ENCODE results near the gene SGCA. TPM values are rescaled to one million over a fixed set of nuclear protein-coding genes. Genes with fewer than 3 reads are reported as not detected.
A peak's percentile ranks its signal among the peaks of the same experiment; 100 is the strongest.

SGCA gene
- total and polyA plus RNA-seq, 2 of the 13 experiments (the other 11 are each of a cell fraction or from before 2014, with no cell fraction given): not detected

DNA sequence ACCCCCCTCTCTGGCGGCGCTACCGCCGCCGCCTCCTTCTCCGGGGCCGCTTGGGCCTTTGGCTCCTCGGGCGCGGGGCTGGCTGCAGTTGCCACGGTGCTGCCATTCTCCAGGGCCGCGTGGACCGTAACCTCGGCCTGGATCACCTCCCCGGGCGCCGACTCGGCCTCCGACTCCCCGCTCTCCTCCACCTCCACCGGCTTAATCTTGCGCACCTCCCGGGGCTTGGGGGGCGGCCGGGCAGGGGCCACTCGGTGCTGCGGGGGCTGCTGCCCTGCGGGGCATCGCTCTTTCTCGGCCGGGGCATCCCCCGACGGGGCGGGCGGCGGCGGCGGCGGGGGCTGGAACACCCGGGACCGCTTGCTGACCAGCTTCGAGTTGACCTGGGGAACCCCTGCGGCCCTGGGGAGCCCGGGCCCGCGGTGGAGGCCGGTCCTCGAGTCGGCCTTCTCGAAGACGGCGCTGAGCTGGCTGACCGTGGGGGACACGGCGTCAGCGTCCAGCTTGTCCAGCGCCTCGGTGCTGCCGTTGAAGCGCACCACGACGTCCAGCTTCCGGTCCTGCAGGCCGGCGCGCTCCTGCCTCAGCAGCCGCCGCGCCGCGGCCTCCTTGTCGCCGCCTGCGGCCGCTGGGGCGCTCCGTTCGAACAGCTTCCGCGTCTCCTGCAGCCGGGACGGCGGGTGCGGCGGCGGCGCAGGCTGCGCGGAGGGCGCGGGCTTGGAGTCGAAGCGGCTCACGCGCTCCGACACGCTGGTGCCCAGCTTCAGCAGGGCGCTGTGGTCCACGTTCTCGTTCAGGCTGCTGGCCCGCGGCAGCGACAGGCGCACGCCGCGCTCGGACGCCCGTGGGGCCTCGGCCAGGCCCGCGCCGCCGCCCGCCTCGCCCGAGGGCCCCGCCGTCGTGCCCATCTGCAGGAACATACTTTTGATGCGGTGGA, 16.1 kb upstream of the SGCA start (continued):
- TF ChIP-seq, protein P1, sequence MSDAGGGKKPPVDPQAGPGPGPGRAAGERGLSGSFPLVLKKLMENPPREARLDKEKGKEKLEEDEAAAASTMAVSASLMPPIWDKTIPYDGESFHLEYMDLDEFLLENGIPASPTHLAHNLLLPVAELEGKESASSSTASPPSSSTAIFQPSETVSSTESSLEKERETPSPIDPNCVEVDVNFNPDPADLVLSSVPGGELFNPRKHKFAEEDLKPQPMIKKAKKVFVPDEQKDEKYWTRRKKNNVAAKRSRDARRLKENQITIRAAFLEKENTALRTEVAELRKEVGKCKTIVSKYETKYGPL (CRISPR knock-in tag; IDR thresholded peaks at IDR 0.05): no peak
- TF ChIP-seq, protein P2, sequence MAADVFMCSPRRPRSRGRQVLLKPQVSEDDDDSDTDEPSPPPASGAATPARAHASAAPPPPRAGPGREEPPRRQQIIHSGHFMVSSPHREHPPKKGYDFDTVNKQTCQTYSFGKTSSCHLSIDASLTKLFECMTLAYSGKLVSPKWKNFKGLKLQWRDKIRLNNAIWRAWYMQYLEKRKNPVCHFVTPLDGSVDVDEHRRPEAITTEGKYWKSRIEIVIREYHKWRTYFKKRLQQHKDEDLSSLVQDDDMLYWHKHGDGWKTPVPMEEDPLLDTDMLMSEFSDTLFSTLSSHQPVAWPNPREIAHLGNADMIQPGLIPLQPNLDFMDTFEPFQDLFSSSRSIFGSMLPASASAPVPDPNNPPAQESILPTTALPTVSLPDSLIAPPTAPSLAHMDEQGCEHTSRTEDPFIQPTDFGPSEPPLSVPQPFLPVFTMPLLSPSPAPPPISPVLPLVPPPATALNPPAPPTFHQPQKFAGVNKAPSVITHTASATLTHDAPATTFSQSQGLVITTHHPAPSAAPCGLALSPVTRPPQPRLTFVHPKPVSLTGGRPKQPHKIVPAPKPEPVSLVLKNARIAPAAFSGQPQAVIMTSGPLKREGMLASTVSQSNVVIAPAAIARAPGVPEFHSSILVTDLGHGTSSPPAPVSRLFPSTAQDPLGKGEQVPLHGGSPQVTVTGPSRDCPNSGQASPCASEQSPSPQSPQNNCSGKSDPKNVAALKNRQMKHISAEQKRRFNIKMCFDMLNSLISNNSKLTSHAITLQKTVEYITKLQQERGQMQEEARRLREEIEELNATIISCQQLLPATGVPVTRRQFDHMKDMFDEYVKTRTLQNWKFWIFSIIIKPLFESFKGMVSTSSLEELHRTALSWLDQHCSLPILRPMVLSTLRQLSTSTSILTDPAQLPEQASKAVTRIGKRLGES (CRISPR knock-in tag; IDR thresholded peaks at IDR 0.05; ENCODE audit: borderline replicate concordance): no peak
- no peak for TF ChIP-seq SETDB1 (CRISPR knock-in tag; IDR thresholded peaks at IDR 0.05; ENCODE audit: borderline replicate concordance)
- peak; percentile 64 for TF ChIP-seq ZMAT3 (CRISPR knock-in tag; conservative IDR thresholded peaks at IDR 0.05)
- no peak; the same call in 1 of the 2 replicates for TF ChIP-seq HDAC2 (CRISPR knock-in tag; IDR thresholded peaks at IDR 0.05)
- peak; percentile 86 for TF ChIP-seq TOPORS (CRISPR knock-in tag; IDR thresholded peaks at IDR 0.05)
- TF ChIP-seq, protein P3, sequence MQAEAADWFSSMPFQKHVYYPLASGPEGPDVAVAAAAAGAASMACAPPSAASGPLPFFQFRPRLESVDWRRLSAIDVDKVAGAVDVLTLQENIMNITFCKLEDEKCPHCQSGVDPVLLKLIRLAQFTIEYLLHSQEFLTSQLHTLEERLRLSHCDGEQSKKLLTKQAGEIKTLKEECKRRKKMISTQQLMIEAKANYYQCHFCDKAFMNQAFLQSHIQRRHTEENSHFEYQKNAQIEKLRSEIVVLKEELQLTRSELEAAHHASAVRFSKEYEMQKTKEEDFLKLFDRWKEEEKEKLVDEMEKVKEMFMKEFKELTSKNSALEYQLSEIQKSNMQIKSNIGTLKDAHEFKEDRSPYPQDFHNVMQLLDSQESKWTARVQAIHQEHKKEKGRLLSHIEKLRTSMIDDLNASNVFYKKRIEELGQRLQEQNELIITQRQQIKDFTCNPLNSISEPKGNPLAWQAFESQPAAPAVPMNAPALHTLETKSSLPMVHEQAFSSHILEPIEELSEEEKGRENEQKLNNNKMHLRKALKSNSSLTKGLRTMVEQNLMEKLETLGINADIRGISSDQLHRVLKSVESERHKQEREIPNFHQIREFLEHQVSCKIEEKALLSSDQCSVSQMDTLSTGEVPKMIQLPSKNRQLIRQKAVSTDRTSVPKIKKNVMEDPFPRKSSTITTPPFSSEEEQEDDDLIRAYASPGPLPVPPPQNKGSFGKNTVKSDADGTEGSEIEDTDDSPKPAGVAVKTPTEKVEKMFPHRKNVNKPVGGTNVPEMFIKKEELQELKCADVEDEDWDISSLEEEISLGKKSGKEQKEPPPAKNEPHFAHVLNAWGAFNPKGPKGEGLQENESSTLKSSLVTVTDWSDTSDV (CRISPR knock-in tag; IDR thresholded peaks at IDR 0.05): no peak
- TF ChIP-seq GATAD1 (CRISPR knock-in tag; IDR thresholded peaks at IDR 0.05): no peak
- no peak for TF ChIP-seq TEAD2 (CRISPR knock-in tag; IDR thresholded peaks at IDR 0.05)
- TF ChIP-seq, protein P4, sequence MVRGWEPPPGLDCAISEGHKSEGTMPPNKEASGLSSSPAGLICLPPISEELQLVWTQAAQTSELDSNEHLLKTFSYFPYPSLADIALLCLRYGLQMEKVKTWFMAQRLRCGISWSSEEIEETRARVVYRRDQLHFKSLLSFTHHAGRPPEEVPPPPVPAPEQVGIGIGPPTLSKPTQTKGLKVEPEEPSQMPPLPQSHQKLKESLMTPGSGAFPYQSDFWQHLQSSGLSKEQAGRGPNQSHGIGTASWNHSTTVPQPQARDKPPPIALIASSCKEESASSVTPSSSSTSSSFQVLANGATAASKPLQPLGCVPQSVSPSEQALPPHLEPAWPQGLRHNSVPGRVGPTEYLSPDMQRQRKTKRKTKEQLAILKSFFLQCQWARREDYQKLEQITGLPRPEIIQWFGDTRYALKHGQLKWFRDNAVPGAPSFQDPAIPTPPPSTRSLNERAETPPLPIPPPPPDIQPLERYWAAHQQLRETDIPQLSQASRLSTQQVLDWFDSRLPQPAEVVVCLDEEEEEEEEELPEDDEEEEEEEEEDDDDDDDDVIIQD (CRISPR knock-in tag; IDR thresholded peaks at IDR 0.05; ENCODE audit: low read depth): no peak
- no peak for TF ChIP-seq ZNF317 (CRISPR knock-in tag; IDR thresholded peaks at IDR 0.05)
- TF ChIP-seq ZFAT (CRISPR knock-in tag; conservative IDR thresholded peaks at IDR 0.05): no peak; the same call in 1 of the 2 replicates
- no peak for TF ChIP-seq HNRNPUL1 (IDR thresholded peaks at IDR 0.05; ENCODE audit: low read depth, low read length)
- no peak for TF ChIP-seq SMARCE1 (IDR thresholded peaks at IDR 0.05; ENCODE audit: borderline replicate concordance)
- TF ChIP-seq RARA (CRISPR knock-in tag; IDR thresholded peaks at IDR 0.05): no peak
- TF ChIP-seq, protein P5, sequence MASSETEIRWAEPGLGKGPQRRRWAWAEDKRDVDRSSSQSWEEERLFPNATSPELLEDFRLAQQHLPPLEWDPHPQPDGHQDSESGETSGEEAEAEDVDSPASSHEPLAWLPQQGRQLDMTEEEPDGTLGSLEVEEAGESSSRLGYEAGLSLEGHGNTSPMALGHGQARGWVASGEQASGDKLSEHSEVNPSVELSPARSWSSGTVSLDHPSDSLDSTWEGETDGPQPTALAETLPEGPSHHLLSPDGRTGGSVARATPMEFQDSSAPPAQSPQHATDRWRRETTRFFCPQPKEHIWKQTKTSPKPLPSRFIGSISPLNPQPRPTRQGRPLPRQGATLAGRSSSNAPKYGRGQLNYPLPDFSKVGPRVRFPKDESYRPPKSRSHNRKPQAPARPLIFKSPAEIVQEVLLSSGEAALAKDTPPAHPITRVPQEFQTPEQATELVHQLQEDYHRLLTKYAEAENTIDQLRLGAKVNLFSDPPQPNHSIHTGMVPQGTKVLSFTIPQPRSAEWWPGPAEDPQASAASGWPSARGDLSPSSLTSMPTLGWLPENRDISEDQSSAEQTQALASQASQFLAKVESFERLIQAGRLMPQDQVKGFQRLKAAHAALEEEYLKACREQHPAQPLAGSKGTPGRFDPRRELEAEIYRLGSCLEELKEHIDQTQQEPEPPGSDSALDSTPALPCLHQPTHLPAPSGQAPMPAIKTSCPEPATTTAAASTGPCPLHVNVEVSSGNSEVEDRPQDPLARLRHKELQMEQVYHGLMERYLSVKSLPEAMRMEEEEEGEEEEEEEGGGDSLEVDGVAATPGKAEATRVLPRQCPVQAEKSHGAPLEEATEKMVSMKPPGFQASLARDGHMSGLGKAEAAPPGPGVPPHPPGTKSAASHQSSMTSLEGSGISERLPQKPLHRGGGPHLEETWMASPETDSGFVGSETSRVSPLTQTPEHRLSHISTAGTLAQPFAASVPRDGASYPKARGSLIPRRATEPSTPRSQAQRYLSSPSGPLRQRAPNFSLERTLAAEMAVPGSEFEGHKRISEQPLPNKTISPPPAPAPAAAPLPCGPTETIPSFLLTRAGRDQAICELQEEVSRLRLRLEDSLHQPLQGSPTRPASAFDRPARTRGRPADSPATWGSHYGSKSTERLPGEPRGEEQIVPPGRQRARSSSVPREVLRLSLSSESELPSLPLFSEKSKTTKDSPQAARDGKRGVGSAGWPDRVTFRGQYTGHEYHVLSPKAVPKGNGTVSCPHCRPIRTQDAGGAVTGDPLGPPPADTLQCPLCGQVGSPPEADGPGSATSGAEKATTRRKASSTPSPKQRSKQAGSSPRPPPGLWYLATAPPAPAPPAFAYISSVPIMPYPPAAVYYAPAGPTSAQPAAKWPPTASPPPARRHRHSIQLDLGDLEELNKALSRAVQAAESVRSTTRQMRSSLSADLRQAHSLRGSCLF (CRISPR knock-in tag; IDR thresholded peaks at IDR 0.05; ENCODE audit: borderline replicate concordance): no peak
